GM08714 (cell line): ENCODE measurements around the gene OSTN.
"Not testable (repeated sequence)": the region's sequence is repeated elsewhere in the genome, so short reads cannot be mapped to it uniquely, and the experiment has no call there.

Source experiments
- H3K4me3 ChIP-seq: fragments of 200-500 bp; sonication (Bioruptor generic); 2 replicates; pipeline ENCODE4 v1.5.1; 2014; ENCODE audit warnings: mild to moderate bottlenecking, low read length, inconsistent platforms
- ZNF274 ChIP-seq: IDR thresholded peaks from 2 replicates; pipeline ENCODE4 v1.6.1; 2012; ENCODE audit warnings: mild to moderate bottlenecking, low read depth, low read length

The OSTN gene

DNA sequence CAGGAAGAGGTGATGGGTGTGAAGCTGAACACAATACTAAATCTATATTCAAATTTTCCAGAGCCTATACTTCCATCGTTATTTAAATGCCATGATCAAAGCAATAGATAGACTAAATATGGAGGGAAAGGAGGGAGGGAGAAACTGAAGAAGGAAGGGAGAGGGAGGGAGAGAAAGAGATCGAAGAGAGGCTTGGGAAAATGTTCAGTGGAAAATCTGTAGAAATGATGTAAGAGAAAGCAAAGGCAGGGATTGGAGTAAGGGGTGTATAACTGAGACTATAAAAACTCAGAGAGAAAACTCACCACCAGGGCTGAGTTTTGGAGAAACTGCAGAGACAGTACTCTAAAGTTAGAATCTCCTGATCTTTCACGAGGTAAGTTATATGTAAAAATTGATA, at the start of gene OSTN:
Gene OSTN (plus strand): TSS at position 310 of the 400 bp plus-strand sequence. CDS start 13,292 bp downstream, outside the sequence.
- no peak within 1 kb of the TSS for H3K4me3 ChIP-seq
- TF ChIP-seq ZNF274, result no peak

DNA sequence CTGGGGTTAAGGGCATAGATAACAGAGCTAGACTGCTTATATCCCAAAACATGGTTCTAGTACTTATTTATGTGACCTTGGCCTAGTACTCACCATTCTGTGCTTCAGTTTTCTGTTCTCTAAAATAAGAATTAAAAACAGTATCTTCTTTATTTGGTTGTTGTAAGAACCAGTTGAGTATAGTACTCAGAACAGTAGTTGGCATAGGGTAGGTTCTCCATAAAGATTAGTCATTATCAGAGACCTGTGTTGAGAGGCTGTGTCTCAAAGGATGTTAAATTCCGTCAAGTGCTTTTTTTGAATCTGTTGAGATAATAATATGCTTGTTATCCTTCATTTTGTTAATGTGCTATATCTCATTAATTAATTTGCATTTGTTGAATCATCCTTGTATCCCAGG, 47.4 kb upstream of the OSTN start:
- H3K4me3 ChIP-seq, result no peak overlapping the region
- no peak for TF ChIP-seq ZNF274

DNA sequence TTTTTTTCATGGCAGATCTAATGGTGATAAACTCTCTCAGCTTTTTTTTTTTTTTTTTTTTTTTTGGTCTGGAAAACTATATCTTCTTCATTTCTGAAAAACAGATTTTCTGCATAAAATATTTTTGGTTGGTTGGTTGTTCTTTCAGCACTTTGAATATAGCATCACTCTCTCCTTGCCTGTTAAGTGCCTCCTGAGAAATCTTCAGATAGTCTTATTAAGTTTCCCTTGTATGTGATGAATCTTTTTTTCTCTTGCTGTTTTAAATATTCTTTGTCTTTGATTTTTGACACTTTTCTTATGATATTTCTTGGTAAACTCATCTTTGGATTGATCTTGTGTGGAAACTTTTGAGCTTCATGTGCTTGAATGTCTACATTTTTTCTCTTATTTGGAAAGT, 44.2 kb upstream of the OSTN start:
- TF ChIP-seq ZNF274, result no peak
- no peak overlapping the region for H3K4me3 ChIP-seq

DNA sequence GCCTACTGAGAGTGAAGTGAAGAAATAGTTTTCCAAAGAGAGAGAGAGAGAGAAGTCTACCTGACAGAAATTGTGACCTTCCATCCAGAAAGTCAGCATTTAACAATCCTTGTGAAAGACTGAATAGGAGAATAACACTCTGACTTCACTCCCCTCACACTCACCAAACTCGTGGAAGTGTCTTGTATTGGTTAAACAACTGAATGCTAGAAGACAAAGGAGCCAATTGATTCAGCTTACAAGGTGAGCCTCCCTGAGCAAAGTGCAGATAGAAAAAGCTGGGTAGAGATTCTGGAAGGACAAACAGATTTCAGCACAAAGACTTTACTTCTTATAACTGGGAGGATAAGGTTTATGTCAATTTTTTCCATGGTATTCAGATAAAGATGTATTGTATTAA, 40.8 kb upstream of the OSTN start:
- TF ChIP-seq ZNF274, result no peak
- H3K4me3 ChIP-seq, result no peak overlapping the region

DNA sequence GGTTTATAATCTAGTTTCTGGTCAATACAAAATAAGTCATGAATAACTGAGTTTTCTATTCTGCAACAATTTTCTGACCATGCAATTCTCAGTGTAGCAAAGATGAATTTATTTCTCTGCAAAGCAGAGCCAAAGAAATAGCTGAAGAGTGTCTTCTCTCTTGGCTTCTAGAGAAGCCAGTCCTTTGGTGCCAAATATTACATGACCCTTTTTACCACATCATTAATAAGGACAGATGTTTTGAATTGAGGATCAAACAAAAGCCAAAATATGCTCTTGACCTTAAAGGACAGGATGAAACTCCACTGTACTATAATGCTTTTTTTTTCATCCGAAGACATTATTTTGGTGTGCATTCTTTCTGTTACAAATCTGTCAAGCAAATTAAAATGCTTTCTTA, 40.2 kb upstream of the OSTN start:
- H3K4me3 ChIP-seq, result no peak overlapping the region
- TF ChIP-seq ZNF274, result no peak

- H3K4me3 ChIP-seq, result no peak overlapping the region
- TF ChIP-seq ZNF274, result no peak
Measured at GRCh38 chr3:191165802-191166201, 33.2 kb upstream of the OSTN start.

GRCh38 chr3:191166368-191166767, 32.7 kb upstream of the OSTN start:
- no peak for TF ChIP-seq ZNF274
- no peak overlapping the region for H3K4me3 ChIP-seq

GRCh38 chr3:191169566-191169965, 29.5 kb upstream of the OSTN start:
- TF ChIP-seq ZNF274, result no peak
- H3K4me3 ChIP-seq, result no peak overlapping the region

DNA sequence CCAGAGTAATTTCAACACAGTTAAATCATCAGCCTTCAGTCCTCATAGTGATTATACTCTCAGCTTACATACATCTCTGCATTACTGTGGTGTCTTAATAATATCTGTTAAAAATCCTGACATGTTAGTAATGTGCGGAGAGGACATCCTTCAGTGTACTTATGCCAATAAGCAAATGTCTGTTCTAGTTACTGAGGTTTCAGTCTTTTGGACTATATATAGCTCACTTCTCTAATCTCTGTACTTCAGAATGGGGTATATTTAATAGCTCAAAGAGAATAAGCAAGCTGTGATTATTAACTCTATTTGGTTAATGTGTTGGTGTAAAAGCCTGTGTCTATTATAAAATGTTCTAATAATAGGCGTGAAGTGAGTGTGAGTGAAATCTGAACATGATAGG, 28.9 kb upstream of the OSTN start:
- TF ChIP-seq ZNF274, result no peak
- H3K4me3 ChIP-seq, result no peak overlapping the region

GRCh38 chr3:191175102-191175501, 23.9 kb upstream of the OSTN start:
- TF ChIP-seq ZNF274, result no peak
- H3K4me3 ChIP-seq, result no peak overlapping the region

DNA sequence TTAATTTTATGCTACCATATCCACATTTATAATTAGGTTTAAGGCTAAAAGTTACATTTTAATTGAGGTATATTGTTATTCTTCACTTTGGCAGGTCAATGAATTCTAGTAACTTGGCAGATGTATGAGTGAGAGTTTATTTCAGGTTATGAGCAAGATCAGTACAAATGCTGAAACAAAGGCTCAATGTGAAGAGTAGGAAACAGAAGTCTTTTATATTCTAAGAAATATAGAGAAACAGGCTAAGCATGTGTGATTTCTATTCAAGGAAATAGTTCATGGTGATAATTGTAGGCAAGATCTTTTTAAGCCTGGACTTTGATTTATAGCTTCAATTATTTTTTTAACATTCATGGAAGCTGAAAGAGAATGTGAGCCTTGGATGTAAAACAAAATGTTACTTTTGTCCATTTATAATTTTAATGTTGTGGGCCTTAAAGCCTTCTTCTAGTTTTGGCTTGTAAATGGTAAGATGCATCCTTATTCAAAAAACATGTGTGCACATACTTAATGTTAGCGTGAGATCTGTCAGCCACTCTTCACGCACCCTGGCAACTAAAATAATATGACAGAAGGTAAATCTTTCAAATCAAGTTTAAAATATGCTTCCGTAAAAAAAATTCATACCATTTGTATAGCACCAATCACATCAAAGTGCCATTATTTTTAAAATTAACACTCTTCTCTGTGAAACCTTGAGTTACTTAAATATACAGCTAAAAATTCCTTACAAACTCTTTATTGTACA, 22.8 kb upstream of the OSTN start:
- no peak overlapping the region for H3K4me3 ChIP-seq
- no peak for TF ChIP-seq ZNF274

- not testable (repeated sequence) for H3K4me3 ChIP-seq
Measured at GRCh38 chr3:191185382-191185781, 13.7 kb upstream of the OSTN start.

- not testable (repeated sequence) for H3K4me3 ChIP-seq
Measured at GRCh38 chr3:191188246-191188645, 10.8 kb upstream of the OSTN start.

- H3K4me3 ChIP-seq, result not testable (repeated sequence)
Measured at GRCh38 chr3:191192270-191192669, 6.8 kb upstream of the OSTN start.

- no peak for TF ChIP-seq ZNF274
- no peak overlapping the region for H3K4me3 ChIP-seq
Measured at GRCh38 chr3:191192941-191193340, 6.1 kb upstream of the OSTN start.

- TF ChIP-seq ZNF274, result no peak
Measured at GRCh38 chr3:191197761-191198306, 1.2 kb upstream of the OSTN start.

DNA sequence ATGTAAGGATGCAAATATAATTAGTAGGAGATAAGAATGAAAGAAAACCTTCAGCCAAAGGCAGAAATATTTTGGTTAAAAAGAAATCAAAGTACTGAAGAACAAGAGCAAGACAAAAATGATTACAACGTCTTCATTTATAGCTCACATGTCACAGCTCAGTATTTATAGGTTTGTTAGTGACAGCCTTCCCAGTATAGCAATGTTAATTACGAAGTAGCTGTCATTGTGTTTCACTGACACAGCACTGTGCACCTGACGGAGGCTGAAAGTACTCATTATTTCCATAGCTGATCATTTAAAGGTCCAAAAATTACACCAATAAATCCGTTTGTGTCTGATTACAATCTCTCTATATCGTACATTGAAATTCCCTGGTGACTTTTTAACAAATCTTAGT, 561 bp upstream of the OSTN start:
- H3K4me3 ChIP-seq, result no peak overlapping the region
- TF ChIP-seq ZNF274, result no peak

More at GRCh38 chr3:191197761-191198306, 1.2 kb upstream of the OSTN start:
- no peak overlapping the region for H3K4me3 ChIP-seq
